Activated CD4-positive, alpha-beta T cell treated with anti-CD3 and anti-CD28 coated beads, Interleukin-2, amount 10 ng/mL, durations not matched to agents 24 days and 14 days (primary cell): ENCODE results near the gene LIMS1. TPM values are rescaled to one million over a fixed set of nuclear protein-coding genes. Genes with fewer than 3 reads are reported as not detected.
A peak's percentile ranks its signal among the peaks of the same experiment; 100 is the strongest.
"Not testable (repeated sequence)": the region's sequence is repeated elsewhere in the genome, so short reads cannot be mapped to it uniquely, and the experiment has no call there.

Experiments used
- DNase-seq: peaks from one replicate; pipeline ENCODE4 v3.0.0; 2022
- H3K27ac Mint-ChIP-seq: one replicate; pipeline ENCODE4 v1.8.0; 2022; ENCODE audit warnings: mild to moderate bottlenecking, mixed read lengths
- H3K27me3 Mint-ChIP-seq: one replicate; pipeline ENCODE4 v1.8.0; 2022; ENCODE audit warnings: mixed read lengths
- H3K36me3 Mint-ChIP-seq: one replicate; pipeline ENCODE4 v1.8.0; 2022; ENCODE audit warnings: low read depth, mild to moderate bottlenecking, mixed read lengths
- H3K4me1 Mint-ChIP-seq: one replicate; pipeline ENCODE4 v1.8.0; 2021; ENCODE audit warnings: mixed read lengths
- H3K4me3 Mint-ChIP-seq: one replicate; pipeline ENCODE4 v1.8.0; 2022; ENCODE audit warnings: mild to moderate bottlenecking, moderate library complexity, mixed read lengths
- H3K9me3 Mint-ChIP-seq: one replicate; pipeline ENCODE4 v1.8.0; 2021; ENCODE audit warnings: mixed read lengths
- intact Hi-C: fragments of 100-400 bp; cut with micrococcal nuclease; formaldehyde crosslinking; loops from one replicate; pipeline ENCODE4 v1.15.1; 2023
- total RNA-seq: library from RNA; stranded (reverse); gene quantifications from 2 replicates; pipeline ENCODE4 v1.2.3, GENCODE V29; 2022

Gene LIMS1
- total RNA-seq, 1 donor from 2014 or later, result 63.1 TPM

GRCh38 chr2:108650465-108650864, 116.2 kb downstream of the LIMS1 start:
- peak overlapping the region; percentile 32 for H3K27ac Mint-ChIP-seq

GRCh38 chr2:108651468-108651867, 117.2 kb downstream of the LIMS1 start:
- Mint-ChIP-seq H3K4me1 (peaks cover 42% of the 10 kb centered on the region), H3K36me3 (peaks cover 24% of the 10 kb centered on the region), H3K4me3 (peak overlapping the region; percentile 46), H3K27ac (peak overlapping the region; percentile 70)
- not testable (repeated sequence) for H3K27me3 Mint-ChIP-seq, DNase-seq, H3K9me3 Mint-ChIP-seq
- intact Hi-C loops, result loop anchor here (5.0 kb wide), 1 partner anchor 204 kb away; the partner anchor contains the start of gene GCC2

More at GRCh38 chr2:108650465-108650864, 116.2 kb downstream of the LIMS1 start:
- intact Hi-C loops, result loop anchor here (5.0 kb wide), 1 partner anchor 203 kb away; the partner anchor contains the start of gene GCC2
- peak overlapping the region; percentile 6 for H3K4me3 Mint-ChIP-seq
- peaks cover 46% of the 10 kb centered on the region for H3K4me1 Mint-ChIP-seq
- H3K27me3 Mint-ChIP-seq, DNase-seq, H3K9me3 Mint-ChIP-seq: not testable (repeated sequence)
- peaks cover 34% of the 10 kb centered on the region for H3K36me3 Mint-ChIP-seq

GRCh38 chr2:108652187-108652931, 118.1 kb downstream of the LIMS1 start:
- peak overlapping the region; percentile 77 for H3K4me3 Mint-ChIP-seq
- H3K27ac Mint-ChIP-seq, result peak overlapping the region; percentile 94
- DNase-seq, result peak; percentile 89
- peaks cover 42% of the 10 kb centered on the region for H3K4me1 Mint-ChIP-seq
- peaks cover 21% of the 10 kb centered on the region for H3K36me3 Mint-ChIP-seq
- H3K9me3 Mint-ChIP-seq, H3K27me3 Mint-ChIP-seq: not testable (repeated sequence)
- intact Hi-C loops, result loop anchor here (5.0 kb wide), 1 partner anchor 205 kb away; the partner anchor contains the start of gene GCC2

- not testable (repeated sequence) for H3K9me3 Mint-ChIP-seq, H3K27ac Mint-ChIP-seq, H3K27me3 Mint-ChIP-seq, DNase-seq, H3K4me3 Mint-ChIP-seq
- Mint-ChIP-seq H3K36me3 (peaks cover 11% of the 10 kb centered on the region), H3K4me1 (peaks cover 32% of the 10 kb centered on the region)
- intact Hi-C loops, result loop anchor here (5.0 kb wide), 1 partner anchor 206 kb away; the partner anchor contains the start of gene GCC2
Measured at GRCh38 chr2:108653425-108653824, 119.2 kb downstream of the LIMS1 start.

GRCh38 chr2:108653849-108654248, 119.6 kb downstream of the LIMS1 start:
- Mint-ChIP-seq H3K27ac (peak overlapping the region; percentile 76), H3K4me3 (peak overlapping the region; percentile 48), H3K4me1 (peaks cover 28% of the 10 kb centered on the region)
- intact Hi-C loops, result loop anchor here (5.0 kb wide), 1 partner anchor 207 kb away; the partner anchor contains the start of gene GCC2
- DNase-seq, H3K27me3 Mint-ChIP-seq, H3K9me3 Mint-ChIP-seq, H3K36me3 Mint-ChIP-seq: not testable (repeated sequence)

GRCh38 chr2:108654521-108655125, 120.4 kb downstream of the LIMS1 start:
- peaks cover 21% of the 10 kb centered on the region for H3K4me1 Mint-ChIP-seq
- not testable (repeated sequence) for H3K36me3 Mint-ChIP-seq, H3K9me3 Mint-ChIP-seq, DNase-seq, H3K27me3 Mint-ChIP-seq, H3K27ac Mint-ChIP-seq, H3K4me3 Mint-ChIP-seq
- intact Hi-C loops, result loop anchor here (5.0 kb wide), 1 partner anchor 207 kb away; the partner anchor contains the start of gene GCC2

- H3K36me3 Mint-ChIP-seq, H3K4me3 Mint-ChIP-seq, H3K27me3 Mint-ChIP-seq, intact Hi-C loops, H3K27ac Mint-ChIP-seq, H3K9me3 Mint-ChIP-seq, DNase-seq: not testable (repeated sequence)
- H3K4me1 Mint-ChIP-seq, result peaks cover 19% of the 10 kb centered on the region
Measured at GRCh38 chr2:108655270-108655669, 121.0 kb downstream of the LIMS1 start.

GRCh38 chr2:108656282-108656681, 122.0 kb downstream of the LIMS1 start:
- H3K27ac Mint-ChIP-seq, H3K36me3 Mint-ChIP-seq, H3K27me3 Mint-ChIP-seq, intact Hi-C loops, H3K4me3 Mint-ChIP-seq, DNase-seq, H3K9me3 Mint-ChIP-seq: not testable (repeated sequence)
- H3K4me1 Mint-ChIP-seq, result peaks cover 11% of the 10 kb centered on the region

- H3K9me3 Mint-ChIP-seq, H3K4me3 Mint-ChIP-seq, H3K27ac Mint-ChIP-seq, intact Hi-C loops, DNase-seq, H3K27me3 Mint-ChIP-seq, H3K36me3 Mint-ChIP-seq: not testable (repeated sequence)
- peaks cover 14% of the 10 kb centered on the region for H3K4me1 Mint-ChIP-seq
Measured at GRCh38 chr2:108657517-108657916, 123.2 kb downstream of the LIMS1 start.

GRCh38 chr2:108658553-108658952, 124.3 kb downstream of the LIMS1 start:
- intact Hi-C loops, DNase-seq, H3K27ac Mint-ChIP-seq, H3K27me3 Mint-ChIP-seq, H3K4me3 Mint-ChIP-seq, H3K9me3 Mint-ChIP-seq: not testable (repeated sequence)
- H3K36me3 Mint-ChIP-seq, result peaks cover 12% of the 10 kb centered on the region
- H3K4me1 Mint-ChIP-seq, result peaks cover 12% of the 10 kb centered on the region

- Mint-ChIP-seq H3K4me1 (peaks cover 10% of the 10 kb centered on the region), H3K36me3 (peaks cover 14% of the 10 kb centered on the region)
- H3K4me3 Mint-ChIP-seq, H3K9me3 Mint-ChIP-seq, DNase-seq, intact Hi-C loops, H3K27ac Mint-ChIP-seq, H3K27me3 Mint-ChIP-seq: not testable (repeated sequence)
Measured at GRCh38 chr2:108661493-108661892, 127.2 kb downstream of the LIMS1 start.

- H3K4me3 Mint-ChIP-seq, DNase-seq, H3K27ac Mint-ChIP-seq, H3K9me3 Mint-ChIP-seq, H3K27me3 Mint-ChIP-seq, intact Hi-C loops: not testable (repeated sequence)
- H3K36me3 Mint-ChIP-seq, result peaks cover 14% of the 10 kb centered on the region
- peaks cover 10% of the 10 kb centered on the region for H3K4me1 Mint-ChIP-seq
Measured at GRCh38 chr2:108662207-108662612, 127.9 kb downstream of the LIMS1 start.

GRCh38 chr2:108663346-108663745, 129.1 kb downstream of the LIMS1 start:
- H3K4me3 Mint-ChIP-seq, intact Hi-C loops, DNase-seq, H3K27me3 Mint-ChIP-seq, H3K9me3 Mint-ChIP-seq, H3K27ac Mint-ChIP-seq: not testable (repeated sequence)
- Mint-ChIP-seq H3K4me1 (peaks cover 10% of the 10 kb centered on the region), H3K36me3 (peaks cover 16% of the 10 kb centered on the region)

- Mint-ChIP-seq H3K4me1 (peaks cover 10% of the 10 kb centered on the region), H3K27ac (peak overlapping the region; percentile 8), H3K36me3 (peaks cover 18% of the 10 kb centered on the region)
- intact Hi-C loops, H3K27me3 Mint-ChIP-seq, H3K4me3 Mint-ChIP-seq, DNase-seq, H3K9me3 Mint-ChIP-seq: not testable (repeated sequence)
Measured at GRCh38 chr2:108664089-108664488, 129.8 kb downstream of the LIMS1 start.
